H1 (cell line): ENCODE data around the gene LPAR3.

Experiments used
- CEBPB ChIP-seq: IDR thresholded peaks from 2 replicates; pipeline ENCODE4 v1.6.1; 2012; ENCODE audit warnings: low read depth, low read length
- CHD2 ChIP-seq: IDR thresholded peaks from 2 replicates; pipeline ENCODE4 v1.6.1; 2012; ENCODE audit warnings: low read length, improper control_type of control experiment
- CTCF ChIP-seq, 3 experiments: IDR thresholded peaks; 1 replicate in 2 of 3; 2 replicates in 1 of 3; pipeline versions ENCODE4 v1.5.1 to v1.6.1; 2011; ENCODE audit warnings: low read length in 3 of 3, mild to moderate bottlenecking in 3 of 3, inconsistent platforms in 2 of 3, low read depth in 1 of 3, moderate library complexity in 1 of 3; ENCODE audit not compliant: insufficient read depth in 1 of 3; ENCODE audit errors: control extremely low read depth in 1 of 3
- EP300 ChIP-seq, 2 experiments: IDR thresholded peaks; 1 replicate in 1 of 2; 2 replicates in 1 of 2; pipeline ENCODE4 v1.6.1; 2011 to 2012; ENCODE audit warnings: low read depth in 2 of 2, low read length in 2 of 2, mild to moderate bottlenecking in 2 of 2, borderline replicate concordance in 1 of 2, inconsistent platforms in 1 of 2, moderate library complexity in 1 of 2
- JUND ChIP-seq: IDR thresholded peaks from 2 replicates; pipeline ENCODE4 v1.6.1; 2011; ENCODE audit warnings: mild to moderate bottlenecking, improper control_type of control experiment, low read length
- POLR2AphosphoS5 ChIP-seq: IDR thresholded peaks from 2 replicates; pipeline ENCODE4 v1.6.1; 2011; ENCODE audit warnings: low read depth, low read length
- YY1 ChIP-seq: IDR thresholded peaks from 2 replicates; pipeline ENCODE4 v1.6.1; 2011; ENCODE audit warnings: low read depth, mild to moderate bottlenecking, low read length

GRCh38 chr1:84792421-84792820, 100.6 kb downstream of the LPAR3 start:
- TF ChIP-seq CEBPB (no peak), JUND (no peak), EP300 (IDR thresholded peaks at IDR 0.05; ENCODE audit: borderline replicate concordance in 1 of 2, low read depth in 2 of 2, low read length in 2 of 2) (no peak), CHD2 (no peak), CTCF (IDR thresholded peaks at IDR 0.05; ENCODE audit: control extremely low read depth in 1 of 3, insufficient read depth in 1 of 3, low read depth in 1 of 3, low read length in 3 of 3) (no peak), YY1 (no peak), POLR2AphosphoS5 (no peak)
